ENCODE results near the gene STT3A.

DNA sequence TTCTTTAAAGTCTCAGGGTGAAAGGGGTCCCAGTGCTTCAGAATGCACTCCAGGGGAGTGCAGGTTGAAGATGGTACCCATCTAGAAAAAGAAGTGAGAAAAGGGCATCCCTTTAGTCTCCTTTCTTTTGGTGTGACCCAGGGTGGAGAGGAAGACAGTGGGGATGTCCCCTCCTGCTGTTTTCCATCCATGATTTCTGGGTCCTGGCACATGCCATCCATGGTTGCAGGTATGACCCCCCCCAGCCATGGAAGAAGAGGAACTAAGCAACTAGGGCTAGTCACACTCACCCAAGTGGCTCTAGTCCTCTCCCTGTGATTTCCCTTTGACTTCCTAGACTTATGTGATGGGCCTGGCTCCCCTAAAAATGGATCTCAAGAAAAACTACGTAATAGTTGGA, 39.3 kb upstream of the STT3A start:
- TF ChIP-seq, protein P1, sequence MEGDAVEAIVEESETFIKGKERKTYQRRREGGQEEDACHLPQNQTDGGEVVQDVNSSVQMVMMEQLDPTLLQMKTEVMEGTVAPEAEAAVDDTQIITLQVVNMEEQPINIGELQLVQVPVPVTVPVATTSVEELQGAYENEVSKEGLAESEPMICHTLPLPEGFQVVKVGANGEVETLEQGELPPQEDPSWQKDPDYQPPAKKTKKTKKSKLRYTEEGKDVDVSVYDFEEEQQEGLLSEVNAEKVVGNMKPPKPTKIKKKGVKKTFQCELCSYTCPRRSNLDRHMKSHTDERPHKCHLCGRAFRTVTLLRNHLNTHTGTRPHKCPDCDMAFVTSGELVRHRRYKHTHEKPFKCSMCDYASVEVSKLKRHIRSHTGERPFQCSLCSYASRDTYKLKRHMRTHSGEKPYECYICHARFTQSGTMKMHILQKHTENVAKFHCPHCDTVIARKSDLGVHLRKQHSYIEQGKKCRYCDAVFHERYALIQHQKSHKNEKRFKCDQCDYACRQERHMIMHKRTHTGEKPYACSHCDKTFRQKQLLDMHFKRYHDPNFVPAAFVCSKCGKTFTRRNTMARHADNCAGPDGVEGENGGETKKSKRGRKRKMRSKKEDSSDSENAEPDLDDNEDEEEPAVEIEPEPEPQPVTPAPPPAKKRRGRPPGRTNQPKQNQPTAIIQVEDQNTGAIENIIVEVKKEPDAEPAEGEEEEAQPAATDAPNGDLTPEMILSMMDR (IDR thresholded peaks at IDR 0.05 in 8 of 11, conservative IDR thresholded peaks at IDR 0.05 in 3 of 11): no peak
- TF ChIP-seq POLR2AphosphoS5 (IDR thresholded peaks at IDR 0.05): no peak
